MM.1S (cell line): ENCODE measurements around the gene WDR37.

Experiments used
- DNase-seq: peaks from one replicate; pipeline ENCODE4 v3.0.0-alpha.2; 2015
- H2AFZ ChIP-seq: fragments of 300-600 bp; sonication (generic); 2 replicates; pipeline ENCODE4 v1.6.0; 2016; ENCODE audit warnings: antibody characterized with exemption, low read length
- H3F3A ChIP-seq: fragments of 300-600 bp; sonication (generic); 2 replicates; pipeline ENCODE4 v1.6.1; 2016; ENCODE audit warnings: mild to moderate bottlenecking, antibody characterized with exemption, low read length, moderate library complexity, mixed read lengths; ENCODE audit not compliant: insufficient read depth
- H3K27ac ChIP-seq: fragments of 300-600 bp; sonication (generic); 2 replicates; pipeline ENCODE4 v1.5.1; 2016; ENCODE audit warnings: mild to moderate bottlenecking, low read length
- H3K27me3 ChIP-seq: fragments of 300-600 bp; sonication (generic); replicated peaks from 2 replicates; pipeline ENCODE4 v1.6.0; 2016; ENCODE audit warnings: low read length; ENCODE audit not compliant: insufficient read depth
- H3K36me3 ChIP-seq: fragments of 300-600 bp; sonication (generic); replicated peaks from 2 replicates; pipeline ENCODE4 v1.6.1; 2016; ENCODE audit warnings: mild to moderate bottlenecking, low read length, mixed read lengths; ENCODE audit not compliant: insufficient read depth
- H3K4me1 ChIP-seq: fragments of 300-600 bp; sonication (generic); 2 replicates; pipeline ENCODE4 v1.6.1; 2016; ENCODE audit warnings: low read length, mixed read lengths
- H3K4me2 ChIP-seq: fragments of 300-600 bp; sonication (generic); 2 replicates; pipeline ENCODE4 v1.6.0; 2016; ENCODE audit warnings: low read depth, low read length
- H3K4me3 ChIP-seq: fragments of 300-600 bp; sonication (generic); 2 replicates; pipeline ENCODE4 v1.5.1; 2016; ENCODE audit warnings: low read length, mixed read lengths
- H3K79me2 ChIP-seq: fragments of 300-600 bp; sonication (generic); 2 replicates; pipeline ENCODE4 v1.6.1; 2016; ENCODE audit warnings: mixed run types, low read length, mixed read lengths
- H3K9ac ChIP-seq: fragments of 300-600 bp; sonication (generic); 2 replicates; pipeline ENCODE4 v1.6.1; 2016; ENCODE audit warnings: low read length, mixed read lengths
- H3K9me2 ChIP-seq: fragments of 300-600 bp; sonication (generic); replicated peaks from 2 replicates; pipeline ENCODE4 v1.6.1; 2016; ENCODE audit warnings: mild to moderate bottlenecking, low read length, mixed read lengths; ENCODE audit not compliant: insufficient read depth
- H3K9me3 ChIP-seq: fragments of 300-600 bp; sonication (generic); replicated peaks from 2 replicates; pipeline ENCODE4 v1.6.1; 2016; ENCODE audit warnings: mild to moderate bottlenecking, low read length, mixed read lengths; ENCODE audit not compliant: insufficient read depth
- H4K20me1 ChIP-seq: fragments of 300-600 bp; sonication (generic); 2 replicates; pipeline ENCODE4 v1.6.1; 2016; ENCODE audit warnings: mild to moderate bottlenecking, low read length, moderate library complexity, mixed read lengths; ENCODE audit not compliant: insufficient read depth
- EZH2 ChIP-seq: fragments of 300-600 bp; sonication (generic); optimal IDR thresholded peaks from 2 replicates; pipeline ENCODE3; 2017; ENCODE audit warnings: low read depth, mild to moderate bottlenecking, antibody characterized with exemption, low read length, mixed read lengths
- EZH2phosphoT487 ChIP-seq: fragments of 300-600 bp; sonication (generic); IDR thresholded peaks from 2 replicates; pipeline ENCODE4 v1.6.1; 2018; ENCODE audit warnings: antibody characterized with exemption, low read length
- TF ChIP-seq, protein P1 (sequence below): fragments of 300-600 bp; sonication (generic); IDR thresholded peaks from 2 replicates; pipeline ENCODE4 v1.5.1; 2016; ENCODE audit warnings: antibody characterized with exemption, low read length, mixed read lengths

WDR37 gene

DNA sequence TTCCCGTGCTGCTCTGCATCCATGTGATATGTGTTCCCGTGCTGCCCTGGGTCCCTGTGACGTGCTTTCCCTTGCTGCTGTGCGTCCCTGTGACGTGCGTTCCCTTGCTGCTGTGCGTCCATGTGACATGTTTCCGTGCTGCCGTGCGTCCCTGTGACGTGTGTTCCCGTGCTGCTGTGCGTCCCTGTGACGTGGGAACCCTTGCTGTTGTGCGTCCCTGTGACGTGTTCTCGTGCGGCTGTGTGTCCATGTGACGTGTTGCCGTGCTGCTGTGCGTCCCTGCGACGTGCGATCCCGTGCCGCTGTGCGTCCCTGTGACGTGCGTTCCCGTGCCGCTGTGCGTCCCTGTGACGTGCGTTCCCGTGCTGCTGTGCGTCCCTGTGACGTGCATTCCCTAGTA, 45.8 kb downstream of the WDR37 start:
- DNase-seq = no peak
- no peaks in the 10 kb centered on the region for H3F3A ChIP-seq
- H3K9me2 ChIP-seq = no peaks in the 10 kb centered on the region
- TF ChIP-seq EZH2phosphoT487 (no peak), EZH2 (no peak)
- TF ChIP-seq, protein P1, sequence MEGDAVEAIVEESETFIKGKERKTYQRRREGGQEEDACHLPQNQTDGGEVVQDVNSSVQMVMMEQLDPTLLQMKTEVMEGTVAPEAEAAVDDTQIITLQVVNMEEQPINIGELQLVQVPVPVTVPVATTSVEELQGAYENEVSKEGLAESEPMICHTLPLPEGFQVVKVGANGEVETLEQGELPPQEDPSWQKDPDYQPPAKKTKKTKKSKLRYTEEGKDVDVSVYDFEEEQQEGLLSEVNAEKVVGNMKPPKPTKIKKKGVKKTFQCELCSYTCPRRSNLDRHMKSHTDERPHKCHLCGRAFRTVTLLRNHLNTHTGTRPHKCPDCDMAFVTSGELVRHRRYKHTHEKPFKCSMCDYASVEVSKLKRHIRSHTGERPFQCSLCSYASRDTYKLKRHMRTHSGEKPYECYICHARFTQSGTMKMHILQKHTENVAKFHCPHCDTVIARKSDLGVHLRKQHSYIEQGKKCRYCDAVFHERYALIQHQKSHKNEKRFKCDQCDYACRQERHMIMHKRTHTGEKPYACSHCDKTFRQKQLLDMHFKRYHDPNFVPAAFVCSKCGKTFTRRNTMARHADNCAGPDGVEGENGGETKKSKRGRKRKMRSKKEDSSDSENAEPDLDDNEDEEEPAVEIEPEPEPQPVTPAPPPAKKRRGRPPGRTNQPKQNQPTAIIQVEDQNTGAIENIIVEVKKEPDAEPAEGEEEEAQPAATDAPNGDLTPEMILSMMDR = no peak
- no peak overlapping the region for H3K4me2 ChIP-seq
- no peak overlapping the region for H2AFZ ChIP-seq
- 0 out of 2 replicates have a peak, but pooled peaks cover 6% of the 10 kb centered on the region for H3K79me2 ChIP-seq
- H3K36me3 ChIP-seq = peaks cover 3% of the 10 kb centered on the region; the same call in 1 of the 2 replicates
- no peaks in the 10 kb centered on the region for H3K9me3 ChIP-seq
- no peaks in the 10 kb centered on the region for H4K20me1 ChIP-seq
- no peak overlapping the region for H3K27ac ChIP-seq
- no peaks in the 10 kb centered on the region for H3K4me1 ChIP-seq
- H3K27me3 ChIP-seq = no peaks in the 10 kb centered on the region
- no peak overlapping the region for H3K4me3 ChIP-seq
- no peak overlapping the region for H3K9ac ChIP-seq

- no peaks in the 10 kb centered on the region for H3K9me2 ChIP-seq
- H2AFZ ChIP-seq = no peak overlapping the region
- no peaks in the 10 kb centered on the region for H3K9me3 ChIP-seq
- no peaks in the 10 kb centered on the region for H3F3A ChIP-seq
- H3K9ac ChIP-seq = no peak overlapping the region
- H3K27ac ChIP-seq = no peak overlapping the region
- 0 out of 2 replicates have a peak, but pooled peaks cover 6% of the 10 kb centered on the region for H3K79me2 ChIP-seq
- H4K20me1 ChIP-seq = no peaks in the 10 kb centered on the region
- H3K4me3 ChIP-seq = no peak overlapping the region
- no peak for DNase-seq
- no peak overlapping the region for H3K4me2 ChIP-seq
- TF ChIP-seq EZH2 (no peak), EZH2phosphoT487 (no peak)
- TF ChIP-seq, protein P1 = no peak
- H3K36me3 ChIP-seq = peaks cover 3% of the 10 kb centered on the region; the same call in 1 of the 2 replicates
- no peaks in the 10 kb centered on the region for H3K27me3 ChIP-seq
- no peaks in the 10 kb centered on the region for H3K4me1 ChIP-seq
These were observed 46.2 kb downstream of the WDR37 start for GRCh38 chr10:1102416-1102815.

- Histone ChIP-seq H3K9me3 (no peaks in the 10 kb centered on the region), H3F3A (no peaks in the 10 kb centered on the region), H4K20me1 (no peaks in the 10 kb centered on the region), H3K9ac (no peak overlapping the region), H3K36me3 (peaks cover 3% of the 10 kb centered on the region; the same call in 1 of the 2 replicates), H2AFZ (no peak overlapping the region), H3K4me3 (no peak overlapping the region), H3K4me2 (no peak overlapping the region), H3K79me2 (0 out of 2 replicates have a peak, but pooled peaks cover 6% of the 10 kb centered on the region), H3K4me1 (no peaks in the 10 kb centered on the region), H3K27me3 (no peaks in the 10 kb centered on the region), H3K9me2 (no peaks in the 10 kb centered on the region), H3K27ac (no peak overlapping the region)
- TF ChIP-seq EZH2phosphoT487 = no peak
- no peak for TF ChIP-seq EZH2
- TF ChIP-seq, protein P1 = no peak
- DNase-seq = no peak
These were observed 46.6 kb downstream of the WDR37 start for GRCh38 chr10:1102831-1103230.
